Measurements from ENCODE around the gene SARNP.
"Not testable (repeated sequence)": the region's sequence is repeated elsewhere in the genome, so short reads cannot be mapped to it uniquely, and the experiment has no call there.

SARNP gene

GRCh38 chr12:55777856-55778255 lies 39.7 kb downstream of the SARNP start:
- TF ChIP-seq CTCF (IDR thresholded peaks at IDR 0.05; ENCODE audit: control insufficient read depth, extremely low read depth, insufficient read depth): no peak

DNA sequence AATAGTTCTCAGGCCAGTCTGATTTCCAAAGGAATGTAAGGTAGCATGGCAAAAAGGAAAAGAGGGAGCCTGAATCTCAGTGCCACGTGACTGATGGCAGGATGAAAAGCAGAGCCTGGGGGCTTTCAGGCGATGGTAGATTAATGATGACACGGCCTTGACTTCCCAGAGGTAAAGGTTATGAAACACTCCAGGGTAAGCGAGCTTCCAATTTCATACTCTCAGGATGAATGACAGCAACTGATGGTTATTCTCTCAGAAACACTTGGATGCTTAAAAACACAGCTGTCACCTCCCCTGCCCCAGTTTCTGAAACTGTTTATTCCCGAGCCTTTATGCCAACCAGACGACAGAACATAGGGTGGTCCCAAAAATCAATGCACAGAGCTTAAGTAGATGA lies 45.8 kb downstream of the SARNP start:
- TF ChIP-seq CTCF (IDR thresholded peaks at IDR 0.05; ENCODE audit: control insufficient read depth, extremely low read depth, insufficient read depth): no peak
- H3K4me3 ChIP-seq (ENCODE audit: low read depth, low read length): no peak overlapping the region
- DNase-seq (ENCODE audit: low read depth): no peak

More at GRCh38 chr12:55777856-55778255, 39.7 kb downstream of the SARNP start:
- no peak for DNase-seq (ENCODE audit: low read depth)
- H3K4me3 ChIP-seq (ENCODE audit: low read depth, low read length): no peak overlapping the region

DNA sequence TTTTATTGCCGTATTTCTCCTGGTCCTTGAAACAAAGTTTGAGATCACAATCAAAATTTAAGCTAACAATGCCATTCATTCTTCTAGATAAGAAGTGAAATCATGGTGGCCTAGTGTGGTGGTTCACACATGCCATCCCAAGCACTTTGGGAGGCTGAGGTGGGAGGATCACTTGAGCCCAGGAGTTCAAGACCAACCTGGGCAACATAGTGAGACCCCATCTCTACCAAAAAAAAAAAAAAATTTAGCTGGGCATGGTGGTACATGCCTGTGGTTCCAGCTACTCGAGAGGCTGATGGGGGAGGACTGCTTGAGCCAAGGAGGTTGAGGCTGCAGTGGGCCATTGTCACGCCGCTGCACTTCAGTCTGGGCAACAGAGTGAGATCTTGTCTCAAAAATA lies 50.4 kb downstream of the SARNP start:
- no peak for TF ChIP-seq CTCF (IDR thresholded peaks at IDR 0.05; ENCODE audit: control insufficient read depth, extremely low read depth, insufficient read depth)
- DNase-seq (ENCODE audit: low read depth): no peak
- no peak overlapping the region for H3K4me3 ChIP-seq (ENCODE audit: low read depth, low read length)

DNA sequence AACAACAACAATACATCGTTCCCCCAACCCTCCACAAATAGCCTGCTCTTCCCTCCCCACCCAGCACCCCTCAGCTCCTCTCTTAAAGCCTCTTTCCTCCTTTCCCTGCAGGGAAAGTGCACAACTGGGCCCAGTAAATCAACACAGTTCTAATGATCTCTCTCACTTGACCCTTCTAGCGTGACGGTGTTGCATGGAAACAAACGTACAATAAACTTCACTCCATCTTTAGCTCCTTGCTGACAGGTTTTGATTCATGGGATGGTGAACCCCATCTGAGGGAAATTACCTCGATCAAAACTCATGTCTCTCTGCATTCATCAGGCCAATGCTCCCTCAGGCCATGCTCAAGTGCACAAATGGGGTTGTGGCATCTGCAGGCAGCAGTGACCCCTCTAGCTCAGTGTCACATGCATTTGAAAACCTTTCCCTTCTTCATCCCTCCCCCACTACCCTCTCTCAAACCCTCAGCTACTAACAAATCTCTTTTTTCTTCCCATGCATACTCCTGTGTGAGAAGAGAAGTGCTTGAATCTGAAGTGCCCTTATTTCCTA lies 51.7 kb downstream of the SARNP start:
- no peak for DNase-seq (ENCODE audit: low read depth)
- no peak for TF ChIP-seq CTCF (IDR thresholded peaks at IDR 0.05; ENCODE audit: control insufficient read depth, extremely low read depth, insufficient read depth)

DNA sequence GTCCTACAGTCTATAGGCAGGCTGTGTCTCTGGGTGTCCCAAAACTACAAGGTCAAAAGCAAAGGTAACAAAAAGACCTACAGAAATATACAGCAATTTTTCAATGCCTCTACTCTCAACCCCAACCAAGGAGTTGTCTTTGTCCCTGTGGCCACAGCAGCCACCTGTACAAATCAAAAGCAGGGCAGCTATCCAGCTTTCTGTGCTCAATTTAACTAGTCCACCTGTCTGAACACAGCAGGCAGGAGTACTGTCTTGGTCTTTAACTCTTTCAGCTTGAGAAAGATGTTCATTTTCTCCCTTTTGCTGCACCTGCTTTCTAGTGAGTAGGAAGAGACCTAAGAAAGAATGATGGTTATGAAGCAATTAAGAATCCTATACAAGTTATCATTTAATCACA lies 54.9 kb downstream of the SARNP start:
- no peak for TF ChIP-seq CTCF (IDR thresholded peaks at IDR 0.05; ENCODE audit: control insufficient read depth, extremely low read depth, insufficient read depth)
- no peak overlapping the region for H3K4me3 ChIP-seq (ENCODE audit: low read depth, low read length)
- peak; percentile 53 for DNase-seq (ENCODE audit: low read depth)

More for the DNA sequence above, 51.7 kb downstream of the SARNP start:
- H3K4me3 ChIP-seq (ENCODE audit: low read depth, low read length): no peak overlapping the region

DNA sequence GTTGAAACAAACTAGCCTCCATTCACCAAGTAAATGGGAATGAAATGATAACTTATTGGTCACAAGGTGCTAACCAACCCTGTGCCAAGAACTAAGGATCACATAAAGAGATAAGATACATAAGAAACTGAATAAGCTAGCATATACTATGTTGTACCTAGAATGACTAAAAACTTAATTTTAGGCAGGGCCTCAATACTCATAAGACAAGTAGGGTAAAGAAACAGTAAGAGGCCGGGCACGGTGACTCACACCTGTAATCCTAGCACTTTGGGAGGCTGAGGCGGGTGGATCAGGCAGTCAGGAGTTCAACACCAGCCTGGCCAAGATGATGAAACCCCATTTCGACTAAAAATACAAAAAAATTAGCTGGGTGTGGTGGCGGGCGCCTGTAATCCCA lies 56.9 kb downstream of the SARNP start:
- no peak for DNase-seq (ENCODE audit: low read depth)
- H3K4me3 ChIP-seq (ENCODE audit: low read depth, low read length): no peak overlapping the region
- TF ChIP-seq CTCF (IDR thresholded peaks at IDR 0.05; ENCODE audit: control insufficient read depth, extremely low read depth, insufficient read depth): no peak

GRCh38 chr12:55758575-55758974 lies 58.9 kb downstream of the SARNP start:
- not testable (repeated sequence) for DNase-seq (ENCODE audit: low read depth); H3K4me3 ChIP-seq (ENCODE audit: low read depth, low read length)

Data from LNCaP clone FGC (cell line).